Measurements from ENCODE around the gene GGA2.

DNA sequence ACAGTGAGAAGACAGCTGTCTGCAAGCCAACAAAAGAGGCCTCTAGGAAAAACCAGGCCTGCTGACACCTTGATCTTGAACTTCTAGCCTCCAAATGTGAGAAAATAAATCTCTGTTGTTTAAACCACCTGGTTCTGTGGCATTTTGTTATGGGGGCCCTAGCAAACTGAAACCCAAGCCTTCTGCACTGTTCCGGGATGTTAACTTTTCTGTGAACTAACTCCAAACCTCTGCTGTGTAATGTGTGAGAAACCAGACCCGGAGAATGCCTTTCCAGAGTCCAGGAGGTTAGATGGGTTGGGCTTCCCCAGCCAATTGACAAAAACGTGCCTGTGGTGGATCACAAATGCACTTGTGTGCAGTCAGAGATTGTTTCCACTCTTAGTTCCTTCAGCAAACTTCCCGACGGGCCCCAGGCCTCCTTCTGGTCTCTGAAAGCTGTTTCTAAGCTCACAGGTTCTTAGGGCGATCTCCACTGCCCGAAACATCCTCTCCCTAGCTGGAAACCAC, 13.6 kb upstream of the GGA2 start:
- TF ChIP-seq CTCF (IDR thresholded peaks at IDR 0.05) (no peak), POLR2A (IDR thresholded peaks at IDR 0.05) (no peak)

Data from right lobe of liver (tissue), 4 donors.